ENCODE measurements around the gene GAGE10.

DNA sequence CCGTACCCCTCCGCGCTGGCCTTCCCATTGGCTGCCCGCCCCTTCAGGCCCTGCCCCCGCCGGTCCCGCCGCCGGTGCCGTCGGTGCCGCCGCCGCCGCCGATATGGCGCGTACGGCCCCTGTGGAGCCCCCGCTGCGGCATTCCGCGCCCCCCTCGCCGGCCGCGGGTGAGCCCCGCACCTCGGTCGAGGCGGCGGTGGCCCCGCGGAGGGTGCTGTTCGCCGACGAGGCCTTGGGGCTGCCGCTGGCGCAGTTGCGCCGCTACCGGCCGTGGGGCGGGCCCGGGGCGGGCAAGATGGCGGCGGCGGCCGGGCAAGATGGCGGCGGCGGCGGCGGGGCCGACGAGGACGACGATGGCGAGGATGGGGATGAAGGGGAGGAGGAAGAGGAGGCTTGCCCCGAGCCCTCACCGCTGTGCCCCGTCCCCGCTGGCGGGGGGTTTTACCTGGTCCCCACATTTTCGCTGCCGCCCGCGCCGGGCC lies 33.6 kb upstream of the GAGE10 start, which contains the start of gene PPP1R3F:
- TF ChIP-seq, protein P1, sequence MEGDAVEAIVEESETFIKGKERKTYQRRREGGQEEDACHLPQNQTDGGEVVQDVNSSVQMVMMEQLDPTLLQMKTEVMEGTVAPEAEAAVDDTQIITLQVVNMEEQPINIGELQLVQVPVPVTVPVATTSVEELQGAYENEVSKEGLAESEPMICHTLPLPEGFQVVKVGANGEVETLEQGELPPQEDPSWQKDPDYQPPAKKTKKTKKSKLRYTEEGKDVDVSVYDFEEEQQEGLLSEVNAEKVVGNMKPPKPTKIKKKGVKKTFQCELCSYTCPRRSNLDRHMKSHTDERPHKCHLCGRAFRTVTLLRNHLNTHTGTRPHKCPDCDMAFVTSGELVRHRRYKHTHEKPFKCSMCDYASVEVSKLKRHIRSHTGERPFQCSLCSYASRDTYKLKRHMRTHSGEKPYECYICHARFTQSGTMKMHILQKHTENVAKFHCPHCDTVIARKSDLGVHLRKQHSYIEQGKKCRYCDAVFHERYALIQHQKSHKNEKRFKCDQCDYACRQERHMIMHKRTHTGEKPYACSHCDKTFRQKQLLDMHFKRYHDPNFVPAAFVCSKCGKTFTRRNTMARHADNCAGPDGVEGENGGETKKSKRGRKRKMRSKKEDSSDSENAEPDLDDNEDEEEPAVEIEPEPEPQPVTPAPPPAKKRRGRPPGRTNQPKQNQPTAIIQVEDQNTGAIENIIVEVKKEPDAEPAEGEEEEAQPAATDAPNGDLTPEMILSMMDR (IDR thresholded peaks at IDR 0.05), result peak in 2 of 6 experiments; percentile 4 to 37
- peak; percentile 44 to 62 for TF ChIP-seq POLR2AphosphoS5 (IDR thresholded peaks at IDR 0.05)
- no peak for TF ChIP-seq EP300 (IDR thresholded peaks at IDR 0.05)
